Stimulated activated CD8-positive, alpha-beta memory T cell treated with anti-CD3 and anti-CD28 coated beads, Interleukin-7, amount 100 ng/mL, for 24 hours (primary cell): Measurements from ENCODE around the gene ABLIM2.

Source experiments
- DNase-seq: peaks from one replicate; pipeline ENCODE4 v3.0.0-alpha.2; 2020; ENCODE audit warnings: low read depth

The ABLIM2 gene

GRCh38 chr4:8174970-8175369 lies 16.4 kb upstream of the ABLIM2 start:
- DNase-seq, result no peak

DNA sequence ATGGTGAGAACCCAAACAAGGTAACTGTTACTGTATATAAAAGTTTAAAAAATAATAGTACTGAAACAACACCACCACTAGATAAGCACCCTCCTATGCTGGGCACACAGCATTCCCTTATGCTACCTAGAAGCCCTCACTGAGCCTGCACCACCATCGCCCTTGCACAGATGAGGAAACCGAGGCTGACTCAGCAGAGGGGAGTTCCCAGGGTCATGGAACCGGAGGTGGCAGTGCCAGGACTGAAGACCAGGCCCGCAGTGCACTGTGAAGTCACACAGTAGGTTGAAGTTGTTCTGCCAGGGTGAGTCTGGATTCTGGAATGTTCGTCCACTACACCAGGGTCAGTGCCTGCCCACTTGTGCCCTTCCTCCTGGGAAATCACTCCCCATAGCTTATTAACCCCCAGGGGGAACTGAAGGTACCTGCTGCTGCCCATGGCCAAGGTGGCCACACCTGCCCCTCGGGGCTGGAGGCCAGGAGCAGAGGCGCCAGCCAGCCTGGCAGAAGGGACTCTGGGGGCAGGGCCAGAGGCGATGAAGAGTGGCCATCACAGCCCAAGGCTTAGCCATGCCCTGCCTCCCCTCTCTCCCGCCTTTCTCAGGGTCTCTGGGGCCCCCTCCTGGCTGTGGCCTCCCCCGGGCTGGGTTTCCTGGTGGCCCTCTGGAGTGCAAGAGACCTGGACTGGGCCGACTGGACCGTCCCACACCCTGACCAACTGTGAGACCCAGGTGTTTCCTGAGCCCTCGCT lies 15.1 kb upstream of the ABLIM2 start:
- DNase-seq, result no peak

DNA sequence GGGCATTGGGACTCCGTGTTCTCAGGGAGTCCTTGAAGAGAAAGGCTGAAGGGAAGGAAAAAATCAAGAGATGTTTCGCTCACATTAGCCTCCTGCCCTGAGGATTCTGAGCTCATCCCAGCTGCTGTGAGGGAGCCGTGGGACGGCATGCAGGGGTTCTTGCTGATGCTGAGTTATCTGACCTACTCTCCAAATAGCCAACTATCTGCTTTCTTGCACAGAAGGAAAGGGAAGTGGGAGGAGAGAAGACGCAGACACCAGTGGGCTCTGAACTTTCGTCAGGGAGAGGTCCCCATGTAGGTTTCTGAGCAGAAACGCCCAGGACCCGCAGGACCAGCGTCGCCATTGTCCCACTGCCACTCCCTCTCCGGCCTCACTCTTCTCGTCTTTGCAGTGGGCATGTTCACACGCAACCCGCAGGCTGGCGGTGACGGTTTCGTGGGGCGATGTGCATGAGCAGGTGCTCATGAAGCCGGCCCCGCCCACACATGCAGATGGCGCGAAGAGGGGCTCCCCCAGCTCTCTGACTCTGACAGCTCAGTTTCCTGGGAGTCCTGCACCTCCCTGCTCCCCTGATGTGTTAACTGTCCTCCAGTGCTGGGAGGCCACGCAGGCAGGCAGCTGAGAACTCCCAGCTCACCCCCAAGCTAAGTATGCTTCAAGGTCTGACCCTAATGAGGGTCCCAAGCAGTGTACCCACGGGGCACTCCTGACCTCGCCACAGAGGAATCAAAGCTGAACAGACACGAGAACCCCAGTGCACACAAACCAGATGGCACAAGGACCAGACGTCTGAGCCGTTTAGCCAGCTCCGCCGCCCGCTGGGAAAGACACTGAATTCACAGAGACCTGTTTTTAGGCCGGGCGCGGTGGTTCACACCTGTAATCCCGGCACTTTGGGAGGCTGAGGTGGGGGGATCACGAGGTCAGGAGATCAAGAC lies 13.6 kb upstream of the ABLIM2 start:
- no peak for DNase-seq

DNA sequence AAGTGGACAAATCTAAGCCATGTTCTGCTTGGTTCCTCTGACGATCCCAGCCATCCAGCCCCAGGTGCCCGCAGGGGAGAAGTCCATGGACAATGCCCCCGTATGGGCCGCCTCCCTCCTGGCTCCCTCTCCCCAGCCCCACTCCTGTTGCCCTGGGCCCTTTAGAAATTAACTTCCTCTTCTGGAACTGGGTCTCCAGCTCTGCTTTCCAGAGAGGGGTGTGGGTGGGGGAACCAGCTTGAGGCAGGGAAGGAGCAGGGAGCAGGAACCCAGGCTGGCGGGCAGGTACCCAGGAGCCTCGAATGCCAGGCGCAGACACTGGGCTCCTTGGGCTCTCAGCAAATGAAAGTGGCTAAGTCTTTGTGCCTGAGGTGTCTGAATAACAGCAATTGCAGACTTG lies 12.7 kb upstream of the ABLIM2 start:
- no peak for DNase-seq

DNA sequence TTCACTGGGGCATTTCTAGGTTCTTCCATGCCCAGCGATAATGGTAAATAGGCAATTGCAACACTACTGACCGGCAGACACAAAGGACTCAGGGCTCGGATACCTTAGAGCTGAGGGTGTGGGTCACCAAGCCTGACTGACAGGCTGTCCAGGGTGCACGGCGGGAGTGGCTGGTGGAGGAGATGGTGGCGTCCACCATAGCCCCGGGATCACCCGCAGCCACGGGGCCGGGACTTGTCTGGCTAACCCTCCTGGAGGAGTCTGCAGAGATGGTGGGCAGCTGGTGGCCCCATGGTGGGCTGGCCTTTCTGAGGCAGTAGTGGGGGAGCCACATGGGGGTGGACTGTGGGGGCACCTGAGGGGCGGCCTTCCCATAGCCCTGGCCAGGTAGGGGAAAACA lies 11.7 kb upstream of the ABLIM2 start:
- no peak for DNase-seq

DNA sequence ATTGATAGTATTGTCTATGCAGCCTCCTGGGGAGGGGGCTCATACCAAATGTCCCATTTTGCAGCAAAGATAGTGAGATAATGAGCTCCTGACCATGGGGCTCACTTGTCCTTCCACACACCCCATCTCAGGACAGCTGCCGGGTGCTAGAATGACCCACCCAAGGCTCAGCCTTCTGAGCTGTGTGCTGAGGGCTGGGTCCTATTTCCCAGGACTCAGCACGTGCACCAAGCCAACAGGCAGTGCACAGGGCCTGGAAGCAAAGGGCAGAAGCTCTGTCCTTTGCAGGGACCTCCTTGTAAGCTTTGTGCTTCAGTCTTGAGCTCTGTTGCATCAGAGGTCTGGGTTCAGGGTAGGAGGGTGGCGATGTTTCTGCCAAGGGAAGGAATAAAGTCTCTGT lies 11.2 kb upstream of the ABLIM2 start:
- no peak for DNase-seq

- DNase-seq, result no peak
Measured at GRCh38 chr4:8168832-8169598, 10.4 kb upstream of the ABLIM2 start.

DNA sequence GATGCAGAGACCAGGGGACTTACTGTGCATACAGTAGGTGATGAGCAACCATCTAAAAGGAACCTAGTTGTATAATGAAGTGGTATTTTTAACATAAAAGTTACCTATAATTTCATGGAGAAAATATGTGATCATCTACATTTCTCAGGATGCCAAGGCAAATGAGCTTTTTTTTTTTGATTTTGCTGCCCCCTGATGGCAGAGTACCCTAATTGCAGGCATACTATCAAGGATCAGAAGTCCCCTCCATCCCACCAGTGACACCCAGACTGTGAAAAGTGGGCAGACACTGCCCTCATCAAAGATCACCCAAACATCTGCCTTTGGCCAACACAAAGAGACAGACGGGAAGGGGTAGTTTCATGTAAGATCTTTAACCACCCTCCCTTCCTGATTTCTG lies 9.6 kb upstream of the ABLIM2 start:
- no peak for DNase-seq

DNA sequence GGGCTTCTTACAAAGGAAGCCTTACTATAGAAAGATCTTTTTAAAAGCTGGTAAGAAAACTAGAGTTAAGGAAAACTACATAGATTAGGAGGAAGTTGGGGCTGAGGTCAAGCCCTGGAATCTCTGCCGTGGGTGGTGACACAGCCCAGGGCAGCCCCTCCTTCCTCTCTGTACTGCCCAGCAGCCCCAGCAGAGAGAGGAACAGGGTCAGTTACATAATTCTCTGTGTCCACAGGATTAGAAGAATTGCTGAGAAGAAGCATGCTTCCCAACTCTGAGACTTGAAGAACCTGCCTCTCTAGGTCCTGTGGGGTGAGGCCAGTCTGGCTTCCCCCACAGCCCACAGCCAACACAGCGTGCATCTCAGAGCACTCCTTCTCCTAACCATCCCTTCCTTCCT lies 9.2 kb upstream of the ABLIM2 start:
- DNase-seq, result no peak

GRCh38 chr4:8167291-8167690 lies 8.7 kb upstream of the ABLIM2 start:
- no peak for DNase-seq

DNA sequence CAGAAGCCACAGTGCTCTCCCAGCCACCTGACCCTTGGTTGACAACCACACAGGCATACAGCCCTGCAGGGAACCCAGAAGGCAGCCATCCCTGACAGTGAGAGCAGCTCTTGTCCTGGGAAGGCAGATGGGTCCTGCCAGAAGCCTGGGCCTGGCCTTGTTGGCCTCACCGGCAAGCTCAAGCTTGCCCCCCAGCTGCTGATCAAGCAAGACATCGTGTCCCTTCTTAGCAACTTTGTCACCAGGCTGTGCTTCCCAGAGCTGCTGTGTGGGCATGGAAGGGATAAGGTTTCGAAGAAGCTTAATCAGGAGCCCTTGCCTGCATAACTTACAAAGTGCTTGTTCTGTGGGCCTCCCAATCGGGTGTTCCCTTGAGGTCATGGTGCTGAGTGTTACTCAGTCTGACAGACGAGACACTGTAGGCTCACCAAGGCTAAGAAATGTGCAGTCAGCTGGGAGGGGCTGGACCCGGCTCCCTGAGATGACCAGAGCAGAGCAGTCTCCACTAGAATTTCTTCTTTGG lies 6.8 kb upstream of the ABLIM2 start:
- DNase-seq, result no peak

DNA sequence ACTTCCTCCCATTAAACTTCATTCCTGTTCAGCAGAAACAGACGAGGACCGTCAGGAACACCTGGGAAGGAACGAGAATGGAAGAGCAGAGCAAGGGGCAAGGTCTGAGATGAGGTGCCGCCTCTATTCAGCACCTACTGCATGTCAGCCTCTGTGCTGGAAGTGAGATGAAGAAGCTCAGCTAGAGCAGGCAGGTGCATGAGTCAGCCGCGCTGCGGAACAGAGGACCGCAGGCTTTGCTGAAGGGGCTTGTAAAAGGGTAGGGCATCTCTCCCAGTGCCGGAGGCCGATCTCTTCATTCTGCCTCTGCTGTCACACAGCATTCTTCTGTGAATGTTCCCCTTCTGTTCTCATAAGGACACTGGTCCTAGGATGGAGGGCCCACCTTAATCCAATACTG lies 6.1 kb upstream of the ABLIM2 start:
- DNase-seq, result no peak

DNA sequence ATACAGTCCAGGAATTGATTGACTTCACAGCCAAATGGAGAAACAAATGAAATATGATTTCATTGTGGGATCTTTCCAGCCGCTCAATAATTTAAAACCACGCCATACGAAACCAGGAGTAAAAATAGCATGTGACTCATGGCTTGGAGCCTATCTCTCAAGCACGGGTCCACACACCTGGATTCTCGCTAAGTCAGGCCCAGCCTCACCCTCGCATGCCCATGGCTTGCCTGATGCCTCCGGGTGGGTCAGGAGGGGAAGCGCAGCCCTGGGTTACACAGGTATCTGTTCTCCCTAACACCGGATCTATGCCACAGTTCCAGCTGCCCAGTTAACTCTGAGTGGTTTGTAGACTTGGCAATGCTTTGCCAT lies 5.6 kb upstream of the ABLIM2 start:
- no peak for DNase-seq

DNA sequence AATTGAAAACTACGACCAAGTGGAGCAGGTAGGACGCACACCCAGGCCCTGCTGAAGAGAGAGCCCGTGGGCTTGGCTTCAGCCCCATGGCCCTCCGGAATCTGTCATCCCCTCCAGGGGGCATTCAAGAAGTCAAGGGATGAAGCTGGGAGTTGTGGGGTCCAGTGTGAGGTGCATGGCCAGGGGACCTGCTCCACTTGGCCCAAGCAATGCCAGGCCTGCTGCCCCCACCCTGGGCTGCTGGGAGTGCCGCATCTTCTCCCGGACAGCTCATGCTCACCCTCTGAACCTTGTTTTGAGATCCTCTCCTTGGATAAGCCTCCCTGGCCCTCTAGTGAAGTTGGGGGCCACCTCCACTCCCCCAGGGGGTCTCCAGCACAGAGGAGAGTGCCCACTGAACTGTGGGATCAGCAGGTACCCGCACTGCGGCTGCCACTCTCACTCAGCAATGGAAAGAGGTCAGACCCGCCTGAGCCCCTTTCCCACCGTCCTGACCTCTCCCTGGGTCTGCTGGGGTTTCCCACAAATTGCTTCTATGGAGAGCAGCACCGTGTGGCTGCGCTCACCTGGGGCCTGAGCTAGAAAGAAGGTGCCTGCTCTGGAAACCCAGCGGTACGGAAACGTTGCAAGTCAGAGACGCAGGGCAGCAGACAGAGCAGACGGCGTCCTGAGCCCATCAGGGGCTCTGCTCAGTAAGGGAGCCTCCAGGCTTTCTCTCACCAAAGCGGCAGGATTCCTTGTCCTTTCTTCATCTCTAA lies 5.0 kb upstream of the ABLIM2 start:
- no peak for DNase-seq

GRCh38 chr4:8163026-8163425 lies 4.4 kb upstream of the ABLIM2 start:
- DNase-seq, result no peak

DNA sequence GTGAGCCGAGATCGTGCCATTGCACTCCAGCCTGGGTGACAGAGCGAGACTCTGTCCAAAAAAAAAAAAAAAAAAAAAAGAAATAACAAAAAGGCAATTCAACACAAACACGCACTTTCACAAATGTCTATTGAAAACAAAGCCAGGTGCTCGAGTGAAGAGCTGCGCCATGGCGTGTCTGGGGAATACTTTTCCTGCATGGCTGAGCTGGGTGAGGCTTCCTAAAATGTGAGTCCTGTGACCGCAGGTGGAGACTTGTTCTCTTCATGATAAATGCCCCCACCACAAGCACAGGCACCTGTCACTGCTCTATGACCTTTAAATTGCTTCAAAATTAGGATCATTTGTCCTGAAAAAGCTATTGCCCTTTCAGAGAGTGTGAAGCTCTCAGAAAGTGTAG lies 4.0 kb upstream of the ABLIM2 start:
- DNase-seq, result no peak

GRCh38 chr4:8160572-8160971 lies 2.0 kb upstream of the ABLIM2 start:
- DNase-seq, result no peak

DNA sequence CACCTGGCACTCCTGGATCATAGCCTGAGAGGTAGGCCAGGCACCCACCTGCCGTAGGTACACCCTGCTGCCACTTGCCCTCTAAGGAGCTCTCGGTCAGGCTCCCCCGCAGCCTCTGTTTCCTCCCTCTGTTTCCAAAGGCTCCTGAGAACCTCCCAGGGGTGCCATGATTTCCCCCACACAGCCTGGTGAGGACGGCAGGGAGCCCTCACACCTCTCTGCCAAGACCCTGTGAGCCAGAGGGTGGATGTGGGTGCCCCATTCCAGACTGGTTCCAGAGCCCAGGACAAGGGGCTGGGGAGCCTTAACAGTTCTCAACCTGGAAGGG lies 1.6 kb upstream of the ABLIM2 start:
- DNase-seq, result no peak

GRCh38 chr4:8159537-8160232 lies 1.1 kb upstream of the ABLIM2 start:
- no peak for DNase-seq

DNA sequence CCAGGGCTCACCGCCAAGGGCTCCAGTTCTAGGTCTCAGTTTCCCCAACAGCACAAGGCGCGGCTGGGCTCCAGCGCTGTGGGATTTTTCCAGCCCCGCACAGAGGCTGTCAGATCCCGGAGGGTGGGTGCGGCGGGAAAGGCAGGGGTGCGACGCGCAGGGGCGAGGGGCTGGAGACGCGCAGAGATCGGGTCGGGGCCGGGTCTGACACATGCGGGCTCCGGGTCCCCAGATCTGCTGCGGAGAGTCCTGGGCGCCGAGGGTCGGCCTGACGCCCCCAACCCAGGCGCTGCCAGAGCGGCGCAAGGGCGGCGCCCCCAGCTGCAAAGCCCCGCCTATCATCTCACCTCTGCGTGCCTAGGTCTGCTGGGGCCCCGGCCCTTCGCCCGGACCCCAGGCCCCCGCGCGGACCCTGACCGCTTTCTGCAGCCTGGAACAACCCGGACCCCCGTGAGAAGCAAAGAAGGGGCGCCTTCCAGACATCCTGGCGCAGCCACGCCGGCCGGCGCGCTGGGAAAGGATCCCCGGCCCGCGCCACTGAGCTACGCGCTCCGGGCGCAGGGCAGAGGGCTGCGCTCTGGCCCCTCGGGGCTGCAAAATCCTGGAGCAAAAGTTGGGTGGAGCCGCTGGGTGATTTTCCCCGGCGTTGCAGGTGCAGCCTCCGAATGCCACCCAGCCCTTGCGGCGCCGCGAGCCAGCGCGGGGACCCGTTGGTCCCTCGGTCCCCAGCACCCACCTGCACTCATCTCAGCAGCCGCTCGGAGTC lies 486 bp downstream of the ABLIM2 start:
- DNase-seq, result no peak

GRCh38 chr4:8157496-8157895 lies 1.1 kb downstream of the ABLIM2 start:
- no peak for DNase-seq
